HEK293 (cell line): ENCODE data around the gene HOXB4.
A peak's percentile ranks its signal among the peaks of the same experiment; 100 is the strongest.

Source experiments
- GLI2 ChIP-seq: fragments of 450-650 bp; formaldehyde crosslinking; IDR thresholded peaks from 2 replicates; pipeline ENCODE4; 2017; ENCODE audit warnings: missing biosample characterization, missing genetic modification characterization, low read depth, borderline replicate concordance
- HOXA7 ChIP-seq: sonication (generic); formaldehyde crosslinking; IDR thresholded peaks from 2 replicates; pipeline ENCODE4 v1.8.1; 2022; ENCODE audit warnings: missing genetic modification reagents, borderline replicate concordance
- MEIS1 ChIP-seq: sonication (generic); formaldehyde crosslinking; IDR thresholded peaks from 2 replicates; pipeline ENCODE4 v1.8.1; 2022; ENCODE audit warnings: missing genetic modification reagents, mild to moderate bottlenecking, borderline replicate concordance
- OSR2 ChIP-seq: fragments of 450-650 bp; formaldehyde crosslinking; IDR thresholded peaks from 2 replicates; pipeline ENCODE4 v1.5.1; 2016; ENCODE audit warnings: missing biosample characterization, missing genetic modification characterization
- PRDM2 ChIP-seq: fragments of 450-650 bp; formaldehyde crosslinking; IDR thresholded peaks from 2 replicates; pipeline ENCODE4 v1.5.1; 2016; ENCODE audit warnings: missing biosample characterization, missing genetic modification characterization, borderline replicate concordance
- PRDM4 ChIP-seq: fragments of 450-650 bp; formaldehyde crosslinking; IDR thresholded peaks from 2 replicates; pipeline ENCODE4 v1.5.1; 2017; ENCODE audit warnings: missing biosample characterization, missing genetic modification characterization
- SP3 ChIP-seq: fragments of 450-650 bp; formaldehyde crosslinking; IDR thresholded peaks from 2 replicates; pipeline ENCODE4 v1.5.1; 2016; ENCODE audit warnings: missing biosample characterization, missing genetic modification characterization
- TRIM28 ChIP-seq: IDR thresholded peaks from 2 replicates; pipeline ENCODE4 v1.6.1; 2011; ENCODE audit warnings: low read length, control low read depth, borderline replicate concordance
- WT1 ChIP-seq: fragments of 450-650 bp; formaldehyde crosslinking; IDR thresholded peaks from 2 replicates; pipeline ENCODE4 v1.5.1; 2016; ENCODE audit warnings: missing biosample characterization, missing genetic modification characterization
- ZBTB10 ChIP-seq: fragments of 450-650 bp; formaldehyde crosslinking; IDR thresholded peaks from 2 replicates; pipeline ENCODE4 v1.5.1; 2016; ENCODE audit warnings: missing biosample characterization, missing genetic modification characterization
- ZBTB20 ChIP-seq: fragments of 450-650 bp; formaldehyde crosslinking; IDR thresholded peaks from 2 replicates; pipeline ENCODE4 v1.5.1; 2016; ENCODE audit warnings: missing biosample characterization, missing genetic modification characterization
- ZBTB48 ChIP-seq: fragments of 450-650 bp; formaldehyde crosslinking; IDR thresholded peaks from 2 replicates; pipeline ENCODE4 v1.5.1; 2016; ENCODE audit warnings: missing biosample characterization, missing genetic modification characterization
- ZBTB8A ChIP-seq: fragments of 450-650 bp; formaldehyde crosslinking; IDR thresholded peaks from 2 replicates; pipeline ENCODE4 v1.5.1; 2016; ENCODE audit warnings: missing biosample characterization, missing genetic modification characterization
- ZFP37 ChIP-seq: fragments of 450-650 bp; formaldehyde crosslinking; IDR thresholded peaks from 2 replicates; pipeline ENCODE4 v1.5.1; 2016; ENCODE audit warnings: missing biosample characterization, missing genetic modification characterization
- ZNF132 ChIP-seq: fragments of 450-650 bp; formaldehyde crosslinking; IDR thresholded peaks from 2 replicates; pipeline ENCODE4 v1.5.1; 2017; ENCODE audit warnings: missing biosample characterization, missing genetic modification characterization, borderline replicate concordance
- ZNF146 ChIP-seq: fragments of 450-650 bp; formaldehyde crosslinking; IDR thresholded peaks from 2 replicates; pipeline ENCODE4 v1.5.1; 2016; ENCODE audit warnings: missing biosample characterization, missing genetic modification characterization
- ZNF175 ChIP-seq: fragments of 450-650 bp; formaldehyde crosslinking; IDR thresholded peaks from 2 replicates; pipeline ENCODE4 v1.5.1; 2016; ENCODE audit warnings: missing biosample characterization, missing genetic modification characterization
- ZNF324 ChIP-seq: fragments of 450-650 bp; formaldehyde crosslinking; IDR thresholded peaks from 2 replicates; pipeline ENCODE4 v1.5.1; 2016; ENCODE audit warnings: missing biosample characterization, missing genetic modification characterization
- ZNF354C ChIP-seq: fragments of 450-650 bp; formaldehyde crosslinking; IDR thresholded peaks from 2 replicates; pipeline ENCODE4 v1.5.1; 2016; ENCODE audit warnings: missing biosample characterization, missing genetic modification characterization, low read depth, borderline replicate concordance
- ZNF416 ChIP-seq: fragments of 450-650 bp; formaldehyde crosslinking; IDR thresholded peaks from 2 replicates; pipeline ENCODE4 v1.5.1; 2016; ENCODE audit warnings: missing biosample characterization, missing genetic modification characterization
- ZNF423 ChIP-seq: fragments of 450-650 bp; formaldehyde crosslinking; IDR thresholded peaks from 2 replicates; pipeline ENCODE4 v1.5.1; 2016; ENCODE audit warnings: missing biosample characterization, missing genetic modification characterization
- ZNF514 ChIP-seq: fragments of 450-650 bp; formaldehyde crosslinking; IDR thresholded peaks from 2 replicates; pipeline ENCODE4 v1.5.1; 2016; ENCODE audit warnings: missing biosample characterization, missing genetic modification characterization
- ZNF530 ChIP-seq: fragments of 450-650 bp; formaldehyde crosslinking; IDR thresholded peaks from 2 replicates; pipeline ENCODE4 v1.5.1; 2016; ENCODE audit warnings: low read depth, missing biosample characterization, missing genetic modification characterization
- ZNF561 ChIP-seq: fragments of 450-650 bp; IDR thresholded peaks from 2 replicates; pipeline ENCODE4 v1.5.1; 2018; ENCODE audit warnings: missing biosample characterization, missing genetic modification characterization, borderline replicate concordance
- ZNF629 ChIP-seq: fragments of 450-650 bp; formaldehyde crosslinking; IDR thresholded peaks from 2 replicates; pipeline ENCODE4 v1.5.1; 2017; ENCODE audit warnings: missing biosample characterization, missing genetic modification characterization
- ZNF660 ChIP-seq: fragments of 450-650 bp; IDR thresholded peaks from 2 replicates; pipeline ENCODE4 v1.5.1; 2018; ENCODE audit warnings: missing biosample characterization, mild to moderate bottlenecking, missing genetic modification characterization
- ZNF664 ChIP-seq: fragments of 450-650 bp; formaldehyde crosslinking; IDR thresholded peaks from 2 replicates; pipeline ENCODE4 v1.5.1; 2016; ENCODE audit warnings: missing biosample characterization, missing genetic modification characterization
- ZNF701 ChIP-seq: fragments of 450-650 bp; formaldehyde crosslinking; IDR thresholded peaks from 2 replicates; pipeline ENCODE4 v1.5.1; 2016; ENCODE audit warnings: missing biosample characterization, missing genetic modification characterization
- ZNF747 ChIP-seq: fragments of 450-650 bp; formaldehyde crosslinking; IDR thresholded peaks from 2 replicates; pipeline ENCODE4 v1.5.1; 2016; ENCODE audit warnings: missing biosample characterization, missing genetic modification characterization
- ZNF830 ChIP-seq: fragments of 450-650 bp; IDR thresholded peaks from 2 replicates; pipeline ENCODE4 v1.5.0; 2018; ENCODE audit warnings: missing biosample characterization, missing genetic modification characterization, low read depth, mild to moderate bottlenecking, moderate library complexity
- ZNF843 ChIP-seq: fragments of 450-650 bp; formaldehyde crosslinking; IDR thresholded peaks from 2 replicates; pipeline ENCODE4 v1.5.1; 2016; ENCODE audit warnings: missing biosample characterization, missing genetic modification characterization

The HOXB4 gene

GRCh38 chr17:48593840-48594537 lies 15.8 kb upstream of the HOXB4 start (continued):
- TF ChIP-seq ZNF530 (tag by site-specific recombination), result no peak
- TF ChIP-seq GLI2, result no peak
- TF ChIP-seq ZNF660 (tag by site-specific recombination), result peak; percentile 91
- TF ChIP-seq ZNF132, result no peak
- no peak for TF ChIP-seq ZNF175 (tag by site-specific recombination)
- TF ChIP-seq HOXA7, result no peak
- no peak for TF ChIP-seq ZNF830 (tag by site-specific recombination)
- TF ChIP-seq ZNF561 (tag by site-specific recombination), result peak; percentile 97
- TF ChIP-seq ZBTB8A, result peak; percentile 94
- no peak for TF ChIP-seq OSR2 (tag by site-specific recombination)
- TF ChIP-seq MEIS1, result no peak
- TF ChIP-seq ZNF747 (tag by site-specific recombination), result no peak
- TF ChIP-seq ZNF423 (tag by site-specific recombination), result peak; percentile 37; the same call in 1 of the 2 replicates
- no peak for TF ChIP-seq ZNF664 (tag by site-specific recombination)
- peak; percentile 50 for TF ChIP-seq WT1 (tag by site-specific recombination)
- TF ChIP-seq ZBTB48, result peak; percentile 39; the same call in 1 of the 2 replicates
- TF ChIP-seq ZNF514 (tag by site-specific recombination), result no peak
- TF ChIP-seq ZNF324 (tag by site-specific recombination), result no peak
- peak; percentile 87 for TF ChIP-seq TRIM28
- peak; percentile 54; the same call in 1 of the 2 replicates for TF ChIP-seq PRDM4 (tag by site-specific recombination)
- peak; percentile 67 for TF ChIP-seq SP3 (tag by site-specific recombination)
- peak; percentile 22; the same call in 1 of the 2 replicates for TF ChIP-seq ZBTB20 (tag by site-specific recombination)
- no peak for TF ChIP-seq ZNF354C (tag by site-specific recombination)
- peak; percentile 91 for TF ChIP-seq ZNF629 (tag by site-specific recombination)
- TF ChIP-seq ZNF843 (tag by site-specific recombination), result peak; percentile 83
- 0 out of 2 replicates have a peak, but pooled peaks have one; percentile 34 for TF ChIP-seq ZBTB10 (tag by site-specific recombination)
- TF ChIP-seq ZNF701, result no peak
- TF ChIP-seq ZNF416, result no peak
- 0 out of 2 replicates have a peak, but pooled peaks have one; percentile 43 for TF ChIP-seq ZFP37 (tag by site-specific recombination)
- TF ChIP-seq PRDM2, result no peak
- TF ChIP-seq ZNF146 (tag by site-specific recombination), result no peak
